ENCODE data around the gene SEMA6D. TPM values are rescaled to one million over a fixed set of nuclear protein-coding genes. Genes with fewer than 3 reads are reported as not detected.

Gene SEMA6D
- total RNA-seq, 4 donors from 2014 or later, result 1.5 to 27.2 (median 5.5) TPM

DNA sequence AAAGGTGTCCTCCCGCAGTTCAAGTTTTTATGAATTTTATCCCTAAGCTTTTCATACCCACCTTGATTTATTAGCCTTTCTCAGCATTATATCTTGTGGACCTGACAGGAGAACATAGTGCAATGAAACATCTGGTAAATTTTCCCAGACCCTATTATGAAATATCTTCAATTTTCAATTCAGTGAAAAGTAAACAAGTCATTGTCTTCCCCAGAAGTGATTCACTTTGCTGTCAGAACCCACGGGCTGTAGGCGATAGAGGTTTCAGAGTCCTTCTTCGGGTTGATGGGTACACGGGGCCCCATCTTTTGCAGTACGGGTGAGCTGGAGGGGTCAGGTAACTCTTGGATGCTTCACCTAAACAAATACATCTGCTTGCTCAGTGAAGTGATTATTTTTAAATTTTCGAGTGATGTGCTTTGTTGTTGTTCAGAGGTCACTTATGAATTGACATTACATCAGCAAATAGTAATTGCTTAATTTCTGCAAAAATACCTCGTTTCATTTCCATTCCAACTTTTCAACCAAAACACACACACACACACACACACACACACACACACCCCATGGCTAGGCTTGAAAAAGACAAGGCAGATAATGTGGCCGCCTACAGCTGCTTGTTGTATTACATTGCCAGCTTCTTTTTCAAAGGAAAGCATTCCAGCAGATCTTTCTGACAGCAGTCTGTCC, 102.9 kb downstream of the SEMA6D start:
- Histone ChIP-seq H3K4me1 (no peaks in the 10 kb centered on the region), H3K9me3 (no peaks in the 10 kb centered on the region), H3K27ac (no peak overlapping the region), H3K36me3 (no peaks in the 10 kb centered on the region), H3K4me3 (no peak overlapping the region), H3K27me3 (no peaks in the 10 kb centered on the region)
- intact Hi-C loops (cut with DNase I; ENCODE audit: low total_unique reads), result no loop called here
- DNase-seq, result no peak
- no peak for TF ChIP-seq POLR2A (IDR thresholded peaks at IDR 0.05)
- TF ChIP-seq, protein P1, sequence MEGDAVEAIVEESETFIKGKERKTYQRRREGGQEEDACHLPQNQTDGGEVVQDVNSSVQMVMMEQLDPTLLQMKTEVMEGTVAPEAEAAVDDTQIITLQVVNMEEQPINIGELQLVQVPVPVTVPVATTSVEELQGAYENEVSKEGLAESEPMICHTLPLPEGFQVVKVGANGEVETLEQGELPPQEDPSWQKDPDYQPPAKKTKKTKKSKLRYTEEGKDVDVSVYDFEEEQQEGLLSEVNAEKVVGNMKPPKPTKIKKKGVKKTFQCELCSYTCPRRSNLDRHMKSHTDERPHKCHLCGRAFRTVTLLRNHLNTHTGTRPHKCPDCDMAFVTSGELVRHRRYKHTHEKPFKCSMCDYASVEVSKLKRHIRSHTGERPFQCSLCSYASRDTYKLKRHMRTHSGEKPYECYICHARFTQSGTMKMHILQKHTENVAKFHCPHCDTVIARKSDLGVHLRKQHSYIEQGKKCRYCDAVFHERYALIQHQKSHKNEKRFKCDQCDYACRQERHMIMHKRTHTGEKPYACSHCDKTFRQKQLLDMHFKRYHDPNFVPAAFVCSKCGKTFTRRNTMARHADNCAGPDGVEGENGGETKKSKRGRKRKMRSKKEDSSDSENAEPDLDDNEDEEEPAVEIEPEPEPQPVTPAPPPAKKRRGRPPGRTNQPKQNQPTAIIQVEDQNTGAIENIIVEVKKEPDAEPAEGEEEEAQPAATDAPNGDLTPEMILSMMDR (IDR thresholded peaks at IDR 0.05), result no peak

DNA sequence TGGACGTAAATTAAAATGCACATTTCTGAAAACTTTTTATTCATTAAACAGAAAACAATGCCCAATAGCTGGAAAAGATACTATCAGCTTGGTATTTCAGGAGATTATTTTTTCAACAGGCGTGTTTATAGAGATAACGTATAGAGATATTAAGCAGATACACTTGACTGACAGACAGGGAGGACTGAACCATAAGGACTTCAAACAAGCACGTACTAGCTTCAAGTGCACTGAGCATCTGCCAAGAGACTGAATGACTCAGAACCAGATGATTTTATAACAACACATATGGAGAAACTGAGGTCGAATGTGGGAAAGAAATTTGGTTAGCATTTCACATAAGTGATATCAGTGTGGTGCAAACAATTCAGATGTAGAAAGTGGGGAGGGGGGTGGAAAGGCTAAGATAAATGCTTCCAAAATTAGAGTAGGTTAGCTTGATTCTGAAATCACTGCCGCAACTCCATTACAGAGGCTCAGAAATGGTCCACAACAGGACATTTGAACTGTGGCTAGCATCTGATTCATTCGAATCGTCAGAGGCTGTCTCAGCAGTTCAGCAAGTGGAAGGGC, 103.5 kb downstream of the SEMA6D start:
- no peaks in the 10 kb centered on the region for H3K9me3 ChIP-seq
- no peak overlapping the region for H3K27ac ChIP-seq
- no peaks in the 10 kb centered on the region for H3K36me3 ChIP-seq
- H3K27me3 ChIP-seq, result no peaks in the 10 kb centered on the region
- DNase-seq, result no peak
- no peak overlapping the region for H3K4me3 ChIP-seq
- H3K4me1 ChIP-seq, result no peaks in the 10 kb centered on the region
- TF ChIP-seq, protein P1 (IDR thresholded peaks at IDR 0.05), result no peak
- no peak for TF ChIP-seq POLR2A (IDR thresholded peaks at IDR 0.05)
- intact Hi-C loops (cut with DNase I; ENCODE audit: low total_unique reads), result no loop called here

DNA sequence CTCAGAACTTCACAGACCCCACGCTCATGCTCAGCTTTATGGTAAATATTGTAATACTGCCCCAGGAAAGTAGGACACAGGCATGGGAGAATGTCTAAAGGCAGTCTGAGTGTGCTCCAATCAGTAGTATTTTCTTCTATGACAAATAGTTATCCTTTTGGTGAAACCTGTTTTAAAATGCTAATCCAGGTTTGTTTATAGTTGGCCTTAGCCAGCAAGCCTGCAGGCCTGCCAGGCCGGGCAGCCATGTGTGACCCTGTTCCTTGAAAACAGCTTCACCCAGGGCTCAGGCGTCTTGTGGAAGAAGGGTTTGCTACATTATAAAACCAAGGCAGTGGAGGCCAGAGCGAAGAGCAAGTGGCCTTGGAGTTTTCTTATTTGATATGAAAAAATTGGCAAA, 104.7 kb downstream of the SEMA6D start:
- DNase-seq, result no peak
- Histone ChIP-seq H3K27ac (no peak overlapping the region), H3K9me3 (no peaks in the 10 kb centered on the region), H3K4me3 (no peak overlapping the region), H3K4me1 (no peaks in the 10 kb centered on the region), H3K27me3 (no peaks in the 10 kb centered on the region), H3K36me3 (no peaks in the 10 kb centered on the region)
- TF ChIP-seq, protein P1 (IDR thresholded peaks at IDR 0.05), result no peak
- no peak for TF ChIP-seq POLR2A (IDR thresholded peaks at IDR 0.05)
- intact Hi-C loops (cut with DNase I; ENCODE audit: low total_unique reads), result no loop called here

Measured in uterus (tissue), 4 donors.